ACC112 (cell line): ENCODE data around the gene URB1.
"Not testable (repeated sequence)": the region's sequence is repeated elsewhere in the genome, so short reads cannot be mapped to it uniquely, and the experiment has no call there.

Experiments
- H2AFZ ChIP-seq: fragments of 200-600 bp; sonication (generic); one replicate; pipeline ENCODE4 v1.6.0; 2017; ENCODE audit warnings: antibody characterized with exemption, low read length; ENCODE audit not compliant: unreplicated experiment
- H3K27ac ChIP-seq: fragments of 200-600 bp; sonication (generic); 2 replicates; pipeline ENCODE4 v1.5.1; 2014; ENCODE audit warnings: low read depth, mild to moderate bottlenecking, antibody characterized with exemption, low read length, moderate library complexity
- H3K27me3 ChIP-seq: fragments of 200-600 bp; sonication (generic); 2 replicates; pipeline ENCODE4 v1.6.1; 2014; ENCODE audit warnings: mild to moderate bottlenecking, antibody characterized with exemption, low read length, moderate library complexity, mixed read lengths; ENCODE audit not compliant: insufficient read depth
- H3K36me3 ChIP-seq: fragments of 200-600 bp; sonication (generic); 2 replicates; pipeline ENCODE4 v1.6.1; 2016; ENCODE audit warnings: mild to moderate bottlenecking, antibody characterized with exemption, low read length, moderate library complexity, mixed read lengths; ENCODE audit not compliant: insufficient read depth
- H3K4me1 ChIP-seq: fragments of 200-600 bp; sonication (generic); one replicate; pipeline ENCODE4 v1.6.1; 2016; ENCODE audit warnings: low read length, mixed read lengths; ENCODE audit not compliant: insufficient read depth, unreplicated experiment, control insufficient read depth
- H3K4me3 ChIP-seq: fragments of 200-600 bp; sonication (generic); 2 replicates; pipeline ENCODE4 v1.5.1; 2014; ENCODE audit warnings: mild to moderate bottlenecking, low read depth, low read length
- H3K79me2 ChIP-seq: fragments of 200-600 bp; sonication (generic); one replicate; pipeline ENCODE4 v1.6.0; 2016; ENCODE audit warnings: low read length; ENCODE audit not compliant: control insufficient read depth, unreplicated experiment, insufficient read depth

URB1 gene, protein sequence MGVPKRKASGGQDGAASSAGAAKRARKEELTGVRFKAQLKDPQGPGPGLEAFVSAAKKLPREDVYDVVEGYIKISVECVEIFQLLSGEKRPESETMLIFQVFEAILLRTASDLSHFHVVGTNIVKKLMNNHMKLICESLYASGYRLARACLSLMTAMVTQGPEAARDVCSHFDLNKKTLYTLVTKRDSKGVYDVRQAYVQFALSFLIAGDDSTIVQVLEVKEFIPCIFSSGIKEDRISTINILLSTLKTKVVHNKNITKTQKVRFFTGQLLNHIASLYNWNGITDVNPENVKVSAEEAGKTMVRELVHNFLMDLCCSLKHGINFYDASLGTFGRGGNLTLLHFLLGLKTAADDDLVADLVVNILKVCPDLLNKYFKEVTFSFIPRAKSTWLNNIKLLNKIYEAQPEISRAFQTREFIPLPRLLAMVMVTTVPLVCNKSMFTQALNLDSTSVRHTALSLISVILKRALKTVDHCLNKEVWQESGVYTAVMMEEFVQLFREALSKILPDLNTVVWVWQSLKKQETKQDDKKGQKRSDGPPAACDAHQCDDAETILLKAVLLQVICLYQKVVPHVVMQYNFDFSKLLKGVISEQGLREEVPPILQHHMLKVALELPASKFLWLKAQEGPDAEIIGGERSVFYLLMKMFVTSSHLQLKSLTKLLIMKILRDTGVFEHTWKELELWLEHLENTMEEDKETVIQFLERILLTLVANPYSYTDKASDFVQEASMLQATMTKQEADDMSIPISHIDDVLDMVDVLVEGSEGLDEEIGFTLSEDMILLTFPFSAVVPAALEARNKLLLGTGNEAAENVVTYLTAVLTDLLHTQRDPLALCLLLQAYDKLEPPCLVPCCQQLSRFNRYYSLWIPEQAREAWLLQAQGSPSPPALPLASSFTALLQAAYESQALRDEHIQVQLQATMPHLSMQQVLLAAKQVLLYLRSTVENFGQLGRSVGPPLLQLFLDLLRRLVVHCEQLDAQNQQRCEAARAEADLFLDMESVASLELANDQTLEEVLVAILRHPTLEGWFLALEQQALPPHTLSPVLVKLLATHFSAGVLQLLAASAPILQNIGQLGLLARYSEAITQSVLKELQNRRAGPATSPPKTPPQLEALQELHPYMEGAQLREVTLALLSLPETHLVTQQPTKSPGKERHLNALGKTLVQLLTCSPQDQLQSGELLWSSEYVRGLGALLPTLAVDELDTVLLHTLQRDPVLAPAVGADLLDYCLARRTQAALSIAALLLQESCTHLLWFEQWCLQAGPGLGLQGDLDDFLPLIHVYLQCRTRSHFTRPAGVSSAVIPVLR (N-terminal part only)

GRCh38 chr21:32392880-32393676, at the start of gene URB1:
Gene URB1 (minus strand): TSS chr21:32393012. CDS start chr21:32392910, 102 bp downstream.
- H2AFZ ChIP-seq = peak within 1 kb of the TSS; percentile 96

GRCh38 chr21:32437729-32438128, 44.9 kb upstream of the URB1 start:
- Histone ChIP-seq H3K79me2 (peaks cover 14% of the 10 kb centered on the region), H3K36me3 (no peaks in the 10 kb centered on the region), H2AFZ (no peak overlapping the region), H3K27ac (no peak overlapping the region), H3K4me3 (no peak overlapping the region), H3K4me1 (peaks cover 5% of the 10 kb centered on the region), H3K27me3 (no peaks in the 10 kb centered on the region)

More at GRCh38 chr21:32392880-32393676, at the start of gene URB1:
- Histone ChIP-seq H3K79me2 (peaks cover 40% of the 10 kb centered on the region), H3K27me3 (no peaks in the 10 kb centered on the region), H3K4me1 (peaks cover 18% of the 10 kb centered on the region), H3K36me3 (peaks cover 7% of the 10 kb centered on the region; the same call in 1 of the 2 replicates), H3K27ac (peak within 1 kb of the TSS; percentile 13; the same call in 1 of the 2 replicates), H3K4me3 (peak within 1 kb of the TSS; percentile 100)

GRCh38 chr21:32432982-32433660, 40.3 kb upstream of the URB1 start:
- H3K27me3 ChIP-seq, H3K36me3 ChIP-seq, H2AFZ ChIP-seq, H3K27ac ChIP-seq, H3K4me3 ChIP-seq, H3K4me1 ChIP-seq: not testable (repeated sequence)
- peaks cover 21% of the 10 kb centered on the region for H3K79me2 ChIP-seq

GRCh38 chr21:32427958-32428623, 35.3 kb upstream of the URB1 start:
- H3K27me3 ChIP-seq = no peaks in the 10 kb centered on the region
- H3K4me1 ChIP-seq = peaks cover 50% of the 10 kb centered on the region
- H3K27ac ChIP-seq = peak overlapping the region; percentile 13; the same call in 1 of the 2 replicates
- no peak overlapping the region for H3K4me3 ChIP-seq
- peaks cover 51% of the 10 kb centered on the region for H3K79me2 ChIP-seq
- peaks cover 6% of the 10 kb centered on the region; the same call in 1 of the 2 replicates for H3K36me3 ChIP-seq
- H2AFZ ChIP-seq = no peak overlapping the region

DNA sequence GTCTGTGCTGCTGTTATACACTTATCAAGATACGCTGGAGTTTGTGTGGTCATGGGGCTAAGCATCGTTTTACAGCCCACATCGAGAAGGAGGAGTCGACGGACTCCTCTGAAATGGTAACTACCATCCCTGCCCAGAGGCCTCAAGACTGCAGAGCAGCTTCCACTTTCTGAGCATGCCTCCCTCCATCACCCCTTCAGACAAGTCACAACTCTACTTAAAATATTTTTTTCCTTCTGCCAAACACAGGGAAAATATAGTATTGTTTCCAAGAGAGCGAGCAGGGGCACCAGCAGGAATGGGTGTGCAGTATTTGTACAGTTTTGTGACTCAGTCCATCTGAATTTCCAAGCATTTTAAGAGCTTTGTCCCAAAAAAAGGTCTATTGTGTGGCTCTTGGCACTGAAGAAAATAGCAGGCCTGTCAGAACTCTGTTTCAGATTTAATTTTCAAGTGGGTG, 33.8 kb upstream of the URB1 start:
- Histone ChIP-seq H3K79me2 (peaks cover 49% of the 10 kb centered on the region), H3K4me1 (peaks cover 52% of the 10 kb centered on the region), H3K4me3 (peak overlapping the region; percentile 29; the same call in 1 of the 2 replicates), H3K36me3 (peaks cover 10% of the 10 kb centered on the region), H2AFZ (no peak overlapping the region), H3K27me3 (no peaks in the 10 kb centered on the region), H3K27ac (peak overlapping the region; percentile 79)

- H3K4me3 ChIP-seq = no peak overlapping the region
- H2AFZ ChIP-seq = no peak overlapping the region
- H3K36me3 ChIP-seq = peaks cover 15% of the 10 kb centered on the region
- peak overlapping the region; percentile 79; the same call in 1 of the 2 replicates for H3K27ac ChIP-seq
- peaks cover 54% of the 10 kb centered on the region for H3K79me2 ChIP-seq
- no peaks in the 10 kb centered on the region for H3K27me3 ChIP-seq
- H3K4me1 ChIP-seq = peaks cover 52% of the 10 kb centered on the region
These were observed 33.3 kb upstream of the URB1 start for GRCh38 chr21:32426066-32426465.

GRCh38 chr21:32425628-32426027, 32.8 kb upstream of the URB1 start:
- Histone ChIP-seq H3K36me3 (peaks cover 16% of the 10 kb centered on the region), H3K27ac (peak overlapping the region; percentile 79; the same call in 1 of the 2 replicates), H3K79me2 (peaks cover 57% of the 10 kb centered on the region), H3K4me3 (no peak overlapping the region), H2AFZ (no peak overlapping the region), H3K27me3 (no peaks in the 10 kb centered on the region), H3K4me1 (peaks cover 52% of the 10 kb centered on the region)

DNA sequence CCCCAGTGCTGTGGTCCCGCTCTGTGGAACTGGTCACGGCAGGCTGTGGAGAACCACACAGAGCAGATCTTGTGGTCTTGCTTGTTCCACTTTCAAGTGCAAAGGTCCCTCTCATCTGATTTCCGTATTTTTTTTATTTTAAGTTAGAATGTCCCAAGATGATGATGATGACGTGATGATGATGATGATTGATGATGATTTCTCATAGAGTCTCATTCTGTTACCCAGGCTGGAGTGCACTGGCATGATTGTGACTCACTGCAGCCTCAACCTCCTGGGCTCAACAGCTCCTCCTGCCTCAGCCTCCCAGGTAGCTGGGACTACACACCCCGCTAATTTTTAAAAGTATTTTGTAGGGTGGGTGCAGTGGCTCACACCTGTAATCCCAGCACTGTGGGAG, 31.9 kb upstream of the URB1 start:
- no peak overlapping the region for H2AFZ ChIP-seq
- no peak overlapping the region for H3K4me3 ChIP-seq
- H3K36me3 ChIP-seq = peaks cover 13% of the 10 kb centered on the region
- peaks cover 61% of the 10 kb centered on the region for H3K79me2 ChIP-seq
- peaks cover 52% of the 10 kb centered on the region for H3K4me1 ChIP-seq
- H3K27me3 ChIP-seq = no peaks in the 10 kb centered on the region
- peak overlapping the region; percentile 82 for H3K27ac ChIP-seq

- H3K36me3 ChIP-seq = peaks cover 13% of the 10 kb centered on the region
- no peak overlapping the region for H2AFZ ChIP-seq
- peak overlapping the region; percentile 82 for H3K27ac ChIP-seq
- H3K79me2 ChIP-seq = peaks cover 65% of the 10 kb centered on the region
- H3K4me3 ChIP-seq = no peak overlapping the region
- H3K4me1 ChIP-seq = peaks cover 52% of the 10 kb centered on the region
- no peaks in the 10 kb centered on the region for H3K27me3 ChIP-seq
These were observed 31.4 kb upstream of the URB1 start for GRCh38 chr21:32424191-32424535.
